ENCODE data around the gene KCNA1.

- TF ChIP-seq CTCF (optimal IDR thresholded peaks at IDR 0.05 in 1 of 3, IDR thresholded peaks at IDR 0.05 in 1 of 3, conservative IDR thresholded peaks at IDR 0.05 in 1 of 3; ENCODE audit: extremely low read depth in 1 of 3, insufficient read depth in 2 of 3, low read length in 3 of 3) (no peak), EZH2 (IDR thresholded peaks at IDR 0.05; ENCODE audit: low read length) (no peak)
These were observed 17.8 kb upstream of the KCNA1 start for GRCh38 chr12:4891866-4892265.
